ENCODE measurements around the gene VCAM1. TPM values are rescaled to one million over a fixed set of nuclear protein-coding genes. Genes with fewer than 3 reads are reported as not detected.
"Not testable (repeated sequence)": the region's sequence is repeated elsewhere in the genome, so short reads cannot be mapped to it uniquely, and the experiment has no call there.

The VCAM1 gene
- total RNA-seq, 1 donor from 2014 or later = 2.1 TPM

- Histone ChIP-seq H3K4me1 (peaks cover 7% of the 10 kb centered on the region), H4K20me1 (ENCODE audit: low read depth) (no peaks in the 10 kb centered on the region), H3K36me3 (no peaks in the 10 kb centered on the region), H3K27ac (no peak overlapping the region), H3K4me2 (no peak overlapping the region), H3K9me3 (ENCODE audit: low read depth) (no peaks in the 10 kb centered on the region), H3K4me3 (no peak overlapping the region), H3F3A (ENCODE audit: low read depth) (no peaks in the 10 kb centered on the region), H3K27me3 (no peaks in the 10 kb centered on the region), H3K9ac (no peak overlapping the region), H3K79me2 (ENCODE audit: low read depth) (no peaks in the 10 kb centered on the region), H2AFZ (replicated peaks) (peak overlapping the region; percentile 57)
- H3K27me3 Mint-ChIP-seq (ENCODE audit: insufficient read depth, low read depth) = no peaks in the 10 kb centered on the region
- peaks cover 7% of the 10 kb centered on the region for H3K4me1 Mint-ChIP-seq
- no peak overlapping the region for H3K27ac Mint-ChIP-seq
- TF ChIP-seq CTCF (IDR thresholded peaks at IDR 0.05) = no peak
- no peak for TF ChIP-seq EZH2 (IDR thresholded peaks at IDR 0.05)
- TF ChIP-seq EZH2phosphoT487 (IDR thresholded peaks at IDR 0.05) = no peak
- no peak for DNase-seq (ENCODE audit: low spot score)
- H3K36me3 Mint-ChIP-seq = no peaks in the 10 kb centered on the region
- no peak overlapping the region for H3K4me3 Mint-ChIP-seq
- peaks cover 2% of the 10 kb centered on the region for H3K9me3 Mint-ChIP-seq
Measured at GRCh38 chr1:100775483-100775882, 55.9 kb downstream of the VCAM1 start.

- H3K36me3 Mint-ChIP-seq = no peaks in the 10 kb centered on the region
- TF ChIP-seq EZH2 (IDR thresholded peaks at IDR 0.05) (no peak), CTCF (IDR thresholded peaks at IDR 0.05) (no peak)
- Histone ChIP-seq H3K9me3 (ENCODE audit: low read depth) (no peaks in the 10 kb centered on the region), H4K20me1 (ENCODE audit: low read depth) (no peaks in the 10 kb centered on the region), H3F3A (ENCODE audit: low read depth) (no peaks in the 10 kb centered on the region), H3K27me3 (no peaks in the 10 kb centered on the region), H3K4me2 (no peak overlapping the region), H3K4me3 (no peak overlapping the region), H3K4me1 (peaks cover 7% of the 10 kb centered on the region), H3K27ac (no peak overlapping the region), H2AFZ (replicated peaks) (no peak overlapping the region), H3K9ac (no peak overlapping the region), H3K36me3 (no peaks in the 10 kb centered on the region), H3K79me2 (ENCODE audit: low read depth) (no peaks in the 10 kb centered on the region)
- peaks cover 11% of the 10 kb centered on the region for H3K9me3 Mint-ChIP-seq
- no peak for DNase-seq (ENCODE audit: low spot score)
- H3K4me1 Mint-ChIP-seq = peaks cover 7% of the 10 kb centered on the region
- no peak overlapping the region for H3K4me3 Mint-ChIP-seq
- no peaks in the 10 kb centered on the region for H3K27me3 Mint-ChIP-seq (ENCODE audit: insufficient read depth, low read depth)
- H3K27ac Mint-ChIP-seq = no peak overlapping the region
Measured at GRCh38 chr1:100778748-100779147, 59.2 kb downstream of the VCAM1 start.

- H3F3A ChIP-seq (ENCODE audit: low read depth) = no peaks in the 10 kb centered on the region
- no peak overlapping the region for H3K4me2 ChIP-seq
- no peaks in the 10 kb centered on the region for H4K20me1 ChIP-seq (ENCODE audit: low read depth)
- TF ChIP-seq CTCF (IDR thresholded peaks at IDR 0.05) (no peak), EZH2phosphoT487 (IDR thresholded peaks at IDR 0.05) (no peak), EZH2 (IDR thresholded peaks at IDR 0.05) (no peak)
- no peak overlapping the region for H3K27ac ChIP-seq
- no peaks in the 10 kb centered on the region for H3K36me3 Mint-ChIP-seq
- peaks cover 12% of the 10 kb centered on the region for H3K4me1 Mint-ChIP-seq
- no peak overlapping the region for H3K9ac ChIP-seq
- no peaks in the 10 kb centered on the region for H3K79me2 ChIP-seq (ENCODE audit: low read depth)
- peaks cover 7% of the 10 kb centered on the region for H3K4me1 ChIP-seq
- H3K36me3 ChIP-seq = no peaks in the 10 kb centered on the region
- DNase-seq (ENCODE audit: low spot score) = no peak
- no peak overlapping the region for H3K4me3 Mint-ChIP-seq
- H2AFZ ChIP-seq (replicated peaks) = no peak overlapping the region
- H3K9me3 Mint-ChIP-seq = peaks cover 11% of the 10 kb centered on the region
- H3K27me3 Mint-ChIP-seq (ENCODE audit: insufficient read depth, low read depth) = no peaks in the 10 kb centered on the region
- H3K27me3 ChIP-seq = no peaks in the 10 kb centered on the region
- no peak overlapping the region for H3K27ac Mint-ChIP-seq
- H3K4me3 ChIP-seq = no peak overlapping the region
- no peaks in the 10 kb centered on the region for H3K9me3 ChIP-seq (ENCODE audit: low read depth)
Measured at GRCh38 chr1:100780814-100781213, 61.3 kb downstream of the VCAM1 start.

GRCh38 chr1:100781728-100782127 lies 62.2 kb downstream of the VCAM1 start:
- not testable (repeated sequence) for H3K27me3 ChIP-seq; H2AFZ ChIP-seq (replicated peaks); H3K36me3 Mint-ChIP-seq; DNase-seq (ENCODE audit: low spot score); H3K27ac Mint-ChIP-seq; H3K4me1 ChIP-seq; H3K4me3 Mint-ChIP-seq; H3K9me3 ChIP-seq (ENCODE audit: low read depth); H4K20me1 ChIP-seq (ENCODE audit: low read depth); H3K4me3 ChIP-seq; H3K4me2 ChIP-seq; H3K9ac ChIP-seq; H3K79me2 ChIP-seq (ENCODE audit: low read depth); H3K27me3 Mint-ChIP-seq (ENCODE audit: insufficient read depth, low read depth); H3K36me3 ChIP-seq; H3K27ac ChIP-seq; H3F3A ChIP-seq (ENCODE audit: low read depth)
- Mint-ChIP-seq H3K9me3 (peaks cover 11% of the 10 kb centered on the region), H3K4me1 (peaks cover 13% of the 10 kb centered on the region)
